GM12875 (cell line): ENCODE data around the gene ERFE.

Experiments
- H3K4me3 ChIP-seq: one replicate; pipeline ENCODE4 v1.5.1; 2011; ENCODE audit warnings: low read depth, low read length, control low read depth
- CTCF ChIP-seq: IDR thresholded peaks from 2 replicates; pipeline ENCODE4 v1.5.1; 2011; ENCODE audit warnings: low read depth, mild to moderate bottlenecking, control low read depth, inconsistent platforms, low read length, moderate library complexity, borderline replicate concordance; ENCODE audit not compliant: insufficient read depth

The ERFE gene

GRCh38 chr2:238142382-238143205 lies 16.2 kb upstream of the ERFE start:
- no peak overlapping the region for H3K4me3 ChIP-seq
- no peak for TF ChIP-seq CTCF

- no peak overlapping the region for H3K4me3 ChIP-seq
- TF ChIP-seq CTCF = no peak
Measured at GRCh38 chr2:238143239-238143951, 15.4 kb upstream of the ERFE start.

GRCh38 chr2:238144262-238144661 lies 14.5 kb upstream of the ERFE start:
- TF ChIP-seq CTCF = no peak

GRCh38 chr2:238145046-238145445 lies 13.7 kb upstream of the ERFE start:
- TF ChIP-seq CTCF = no peak
- no peak overlapping the region for H3K4me3 ChIP-seq

More at GRCh38 chr2:238144262-238144661, 14.5 kb upstream of the ERFE start:
- no peak overlapping the region for H3K4me3 ChIP-seq

GRCh38 chr2:238145851-238146250 lies 12.9 kb upstream of the ERFE start:
- no peak for TF ChIP-seq CTCF
- H3K4me3 ChIP-seq = no peak overlapping the region

GRCh38 chr2:238146884-238147544 lies 11.8 kb upstream of the ERFE start:
- no peak overlapping the region for H3K4me3 ChIP-seq
- TF ChIP-seq CTCF = no peak
